Right lobe of liver (tissue), 6 donors: ENCODE measurements around the gene VWC2. TPM values are rescaled to one million over a fixed set of nuclear protein-coding genes. Genes with fewer than 3 reads are reported as not detected.

Experiments
- ATAC-seq, 4 donors: fragments of 200-7000 bp; cut with Tn5 transposase; one replicate each; pipeline ENCODE4 v1.9.1; 2020; ENCODE audit warnings: mild to moderate bottlenecking in 4 of 4, moderate library complexity in 4 of 4
- DNase-seq, 3 donors: peaks; one replicate each; pipeline ENCODE4 v3.0.0-alpha.2; 2020
- H3K27ac ChIP-seq, 3 donors: fragments of 200-600 bp; one replicate each; pipeline ENCODE4 v1.8.0; 2022
- H3K27me3 ChIP-seq, 2 donors: fragments of 200-600 bp; one replicate each; pipeline ENCODE4 v1.8.0; 2022
- H3K36me3 ChIP-seq, 4 donors: fragments of 200-600 bp; sonication (generic) in 1 of 4; one replicate each; pipeline versions ENCODE4 v1.5.1 to v1.8.0; 2017 to 2022; ENCODE audit warnings: control low read depth in 1 of 4
- H3K4me1 ChIP-seq, 4 donors: fragments of 200-600 bp; sonication (generic) in 1 of 4; one replicate each; pipeline versions ENCODE4 v1.5.1 to v1.8.0; 2017 to 2022; ENCODE audit warnings: control low read depth in 1 of 4
- H3K4me3 ChIP-seq, 3 donors: fragments of 200-600 bp; one replicate each; pipeline ENCODE4 v1.8.0; 2022
- H3K9me3 ChIP-seq, 4 donors: fragments of 200-600 bp; sonication (generic) in 1 of 4; one replicate each; pipeline versions ENCODE4 v1.5.1 to v1.8.0; 2017 to 2022; ENCODE audit warnings: control low read depth in 1 of 4
- POLR2A ChIP-seq: fragments of 450-650 bp; IDR thresholded peaks from one replicate; pipeline ENCODE4 v1.6.1; 2017; ENCODE audit warnings: antibody characterized with exemption, mild to moderate bottlenecking
- WGBS: methylation state at CpG from one replicate; pipeline ENCODE4 v1.1.6; 2018; ENCODE audit warnings: low coverage, low lambda C conversion rate; ENCODE audit not compliant: insufficient coverage; ENCODE audit errors: missing lambda C conversion rate; 5-methylcytosine and 5-hydroxymethylcytosine counted together
- intact Hi-C, 2 donors: fragments of 100-400 bp; cut with DNase I; formaldehyde crosslinking; loops; one replicate each; pipeline versions ENCODE4 v1.11.2 to v1.14.1; 2022
- total RNA-seq, 6 experiments: library from RNA; depleted of rRNA in 2 of 6; stranded (reverse); fragments of >200 nt in 2 of 6; fragmentation: NEBNext Ultra II Directional in 3 of 6; extraction: Animal tissue kit (Norgen Biotek cat#: 25700) in 3 of 6; gene quantifications; one replicate each; pipeline versions ENCODE4 v1.1.0 to v1.2.4, GENCODE V29; 2016 to 2023
- TF ChIP-seq, protein P1 (sequence below), 4 donors: fragments of 200-600 bp in 3 of 4; fragments of 450-650 bp in 1 of 4; IDR thresholded peaks; one replicate each; pipeline versions ENCODE4 v1.5.1 to v1.8.0; 2016 to 2022; ENCODE audit warnings: antibody characterized with exemption in 4 of 4, mild to moderate bottlenecking in 2 of 4
- donor health status: DM: no; HTN: yes; CAD: no.
- donor health status: DM: no; HTN: no; CAD: no.
- donor health status: DM: no; HTN: no; CAD: no.
- donor health status: DM: no; HTN: yes; CAD: no.
- donor health status: DM: no; HTN: yes; CAD: no.

VWC2 gene
- total RNA-seq, 6 experiments from 2014 or later: not detected

DNA sequence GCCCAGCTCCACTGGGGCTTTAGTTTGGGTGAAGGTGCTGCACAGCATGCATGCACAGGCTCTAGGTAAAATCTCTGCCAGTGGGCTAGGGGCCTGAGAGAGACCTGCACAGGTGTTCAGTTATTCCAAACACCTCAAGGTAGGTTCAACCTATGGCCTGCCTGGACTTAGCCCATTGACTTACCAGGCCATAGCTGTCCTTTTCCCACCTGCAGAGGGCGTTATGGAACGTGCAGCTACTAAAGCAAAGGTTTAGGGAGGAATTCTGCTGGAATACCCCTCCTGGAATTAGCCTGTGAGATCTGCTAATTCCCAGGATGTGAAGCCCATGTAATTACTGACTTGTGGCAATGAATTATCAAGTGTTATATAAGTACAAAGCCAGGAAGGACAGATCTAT, 3.6 kb downstream of the VWC2 start:
- intact Hi-C loops: no loop called here
- H3K9me3 ChIP-seq: no peaks in the 10 kb centered on the region
- peaks cover 0 to 7% of the 10 kb centered on the region in 2 donors for H3K27me3 ChIP-seq
- ATAC-seq (no peak), DNase-seq (no peak)
- H3K4me1 ChIP-seq: peaks cover 0 to 18% (median 0%) of the 10 kb centered on the region in 4 donors
- H3K4me3 ChIP-seq: no peak overlapping the region
- TF ChIP-seq, protein P1, sequence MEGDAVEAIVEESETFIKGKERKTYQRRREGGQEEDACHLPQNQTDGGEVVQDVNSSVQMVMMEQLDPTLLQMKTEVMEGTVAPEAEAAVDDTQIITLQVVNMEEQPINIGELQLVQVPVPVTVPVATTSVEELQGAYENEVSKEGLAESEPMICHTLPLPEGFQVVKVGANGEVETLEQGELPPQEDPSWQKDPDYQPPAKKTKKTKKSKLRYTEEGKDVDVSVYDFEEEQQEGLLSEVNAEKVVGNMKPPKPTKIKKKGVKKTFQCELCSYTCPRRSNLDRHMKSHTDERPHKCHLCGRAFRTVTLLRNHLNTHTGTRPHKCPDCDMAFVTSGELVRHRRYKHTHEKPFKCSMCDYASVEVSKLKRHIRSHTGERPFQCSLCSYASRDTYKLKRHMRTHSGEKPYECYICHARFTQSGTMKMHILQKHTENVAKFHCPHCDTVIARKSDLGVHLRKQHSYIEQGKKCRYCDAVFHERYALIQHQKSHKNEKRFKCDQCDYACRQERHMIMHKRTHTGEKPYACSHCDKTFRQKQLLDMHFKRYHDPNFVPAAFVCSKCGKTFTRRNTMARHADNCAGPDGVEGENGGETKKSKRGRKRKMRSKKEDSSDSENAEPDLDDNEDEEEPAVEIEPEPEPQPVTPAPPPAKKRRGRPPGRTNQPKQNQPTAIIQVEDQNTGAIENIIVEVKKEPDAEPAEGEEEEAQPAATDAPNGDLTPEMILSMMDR (IDR thresholded peaks at IDR 0.05): no peak
- TF ChIP-seq POLR2A: no peak
- H3K27ac ChIP-seq: no peak overlapping the region
- 15% methylated on average over 2 of the region's 2 CpGs for WGBS
- no peaks in the 10 kb centered on the region for H3K36me3 ChIP-seq

DNA sequence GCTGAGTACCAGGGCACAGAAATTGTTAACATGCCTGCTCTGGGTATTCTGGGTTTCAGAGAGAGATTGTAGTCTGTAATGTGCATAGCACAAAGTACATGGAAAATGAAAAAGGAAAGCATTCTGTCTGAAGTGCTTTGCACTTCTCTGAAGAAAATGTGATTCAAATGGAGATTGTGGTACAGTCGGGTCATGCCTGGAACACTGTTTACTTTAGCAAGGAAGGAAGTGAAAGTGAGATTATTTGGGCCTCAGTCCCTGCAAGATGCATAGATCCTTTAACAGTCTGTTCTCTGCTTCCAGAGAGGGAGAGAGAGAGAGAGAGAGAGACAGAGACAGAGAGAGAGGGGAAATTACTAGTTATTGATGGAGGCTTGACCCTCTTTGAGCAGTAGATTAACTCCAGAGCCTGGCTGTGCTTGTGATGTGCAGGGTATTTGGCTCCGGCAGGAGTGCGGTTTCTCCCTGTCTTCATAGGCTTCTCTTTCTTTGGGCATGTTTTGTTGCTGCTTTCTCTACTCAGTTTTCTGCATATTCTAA, 5.4 kb downstream of the VWC2 start:
- no peak for ATAC-seq
- H3K36me3 ChIP-seq: no peaks in the 10 kb centered on the region
- intact Hi-C loops: no loop called here
- no peak for TF ChIP-seq POLR2A
- TF ChIP-seq, protein P1 (IDR thresholded peaks at IDR 0.05): no peak
- 57% methylated on average over 3 of the region's 3 CpGs for WGBS
- H3K4me3 ChIP-seq: no peak overlapping the region
- H3K9me3 ChIP-seq: no peaks in the 10 kb centered on the region
- no peak overlapping the region for H3K27ac ChIP-seq
- peaks cover 0 to 10% (median 0%) of the 10 kb centered on the region in 4 donors for H3K4me1 ChIP-seq
- H3K27me3 ChIP-seq: peaks cover 0 to 2% of the 10 kb centered on the region in 2 donors
- DNase-seq: no peak

DNA sequence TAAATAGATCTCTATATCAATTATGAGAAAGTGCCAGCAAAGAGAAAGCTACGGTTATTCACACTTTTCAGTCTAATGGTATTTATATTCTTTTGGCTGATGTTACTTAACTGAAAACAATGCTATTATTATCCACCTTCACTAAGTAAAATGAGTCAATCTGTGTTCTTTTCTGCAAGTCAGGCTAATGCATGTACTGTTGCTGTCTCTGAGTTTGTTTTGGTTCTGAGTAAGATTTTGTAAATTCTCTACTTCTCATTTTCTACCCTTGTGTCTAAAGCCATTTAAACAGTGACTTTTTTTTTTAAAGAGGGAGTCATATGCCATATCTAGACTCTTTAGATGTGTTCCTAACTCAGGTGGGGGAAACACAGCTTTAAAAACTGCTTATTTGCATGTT, 7.5 kb downstream of the VWC2 start:
- 88% methylated on average over 1 of the region's 1 CpG for WGBS
- Histone ChIP-seq H3K4me3 (no peak overlapping the region), H3K27me3 (no peaks in the 10 kb centered on the region), H3K4me1 (no peaks in the 10 kb centered on the region), H3K9me3 (no peaks in the 10 kb centered on the region), H3K27ac (no peak overlapping the region), H3K36me3 (no peaks in the 10 kb centered on the region)
- ATAC-seq (no peak), DNase-seq (no peak)
- intact Hi-C loops: no loop called here
- TF ChIP-seq, protein P1 (IDR thresholded peaks at IDR 0.05): no peak
- no peak for TF ChIP-seq POLR2A

DNA sequence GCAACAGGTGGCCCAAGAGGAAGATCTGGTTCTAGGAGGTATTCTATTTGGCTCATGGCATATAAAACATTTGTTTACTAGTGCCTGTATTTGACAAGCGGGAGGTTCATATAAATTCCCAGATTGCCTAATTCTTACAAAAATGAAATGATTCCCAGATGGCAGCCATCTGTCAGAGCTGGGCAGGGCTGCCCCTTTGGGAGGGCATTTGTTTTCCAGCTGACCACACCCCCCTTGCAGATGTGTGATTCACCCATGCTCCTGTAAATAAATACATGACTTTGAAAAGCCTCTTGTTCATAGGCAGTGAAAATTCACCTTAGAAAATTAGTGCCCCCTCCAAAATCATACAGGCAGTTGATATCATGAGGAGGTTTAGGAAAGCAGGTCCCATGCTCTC, 8.6 kb downstream of the VWC2 start:
- H3K36me3 ChIP-seq: no peaks in the 10 kb centered on the region
- WGBS: 43% methylated on average over 1 of the region's 1 CpG
- no peak for TF ChIP-seq POLR2A
- TF ChIP-seq, protein P1 (IDR thresholded peaks at IDR 0.05): no peak
- no peaks in the 10 kb centered on the region for H3K27me3 ChIP-seq
- H3K9me3 ChIP-seq: no peaks in the 10 kb centered on the region
- no peaks in the 10 kb centered on the region for H3K4me1 ChIP-seq
- no peak overlapping the region for H3K27ac ChIP-seq
- H3K4me3 ChIP-seq: no peak overlapping the region
- DNase-seq: no peak
- ATAC-seq: no peak
- intact Hi-C loops: no loop called here

DNA sequence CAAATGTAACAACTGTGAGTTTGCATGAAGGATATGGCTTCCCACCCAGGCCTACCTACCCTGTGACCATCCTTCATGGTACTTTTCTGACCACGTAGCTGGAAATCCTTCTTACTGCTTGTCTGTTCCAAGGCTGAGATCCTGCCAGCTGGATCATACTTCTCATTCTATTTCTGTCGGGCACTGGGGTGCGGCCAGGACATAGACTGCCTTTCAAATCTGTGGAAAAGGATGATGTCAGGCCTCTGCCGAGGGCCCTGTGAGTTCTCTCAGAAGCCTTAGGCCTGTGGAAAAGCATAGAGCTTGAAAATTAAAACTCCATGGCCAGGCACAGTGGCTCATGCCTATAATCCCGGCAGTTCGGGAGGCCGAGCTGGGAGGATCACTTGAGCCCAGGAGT, 10.0 kb downstream of the VWC2 start:
- H3K36me3 ChIP-seq: no peaks in the 10 kb centered on the region
- H3K27ac ChIP-seq: no peak overlapping the region
- ATAC-seq: no peak
- 59% methylated on average over 7 of the region's 7 CpGs for WGBS
- H3K4me3 ChIP-seq: no peak overlapping the region
- intact Hi-C loops: no loop called here
- no peaks in the 10 kb centered on the region for H3K4me1 ChIP-seq
- no peak for DNase-seq
- no peaks in the 10 kb centered on the region for H3K9me3 ChIP-seq
- TF ChIP-seq, protein P1 (IDR thresholded peaks at IDR 0.05): no peak
- TF ChIP-seq POLR2A: no peak
- H3K27me3 ChIP-seq: no peaks in the 10 kb centered on the region
